Pancreas (tissue), 10 donors: Measurements from ENCODE around the gene FBXW2. TPM values are rescaled to one million over a fixed set of nuclear protein-coding genes. Genes with fewer than 3 reads are reported as not detected.

Experiments
- ATAC-seq, 4 donors: fragments of 200-7000 bp; cut with Tn5 transposase; one replicate each; pipeline versions ENCODE4 v1.8.0 to v1.9.1; 2020; ENCODE audit warnings: mild to moderate bottlenecking in 4 of 4, moderate library complexity in 4 of 4
- DNase-seq, 6 donors: peaks; one replicate each; pipeline ENCODE4 v3.0.0-alpha.2; 2020
- FAIRE-seq: peaks from 2 replicates; lab custom pipeline; 2012; peaks lifted over from hg19 to GRCh38; lab: Jason Lieb, UNC
- H3K27ac ChIP-seq, 4 donors: fragments of 200-600 bp; sonication (generic); 1 replicate in 3 of 4; 2 replicates in 1 of 4; pipeline versions ENCODE4 v1.5.0 to v1.8.0; 2020
- H3K27me3 ChIP-seq, 4 donors: fragments of 200-600 bp; one replicate each; pipeline ENCODE4 v1.8.0; 2021
- H3K36me3 ChIP-seq, 3 donors: fragments of 200-600 bp; sonication (generic) in 1 of 3; one replicate each; pipeline versions ENCODE4 v1.5.0 to v1.8.0; 2020 to 2021
- H3K4me1 ChIP-seq, 3 donors: fragments of 200-600 bp; one replicate each; pipeline ENCODE4 v1.8.0; 2021
- H3K4me3 ChIP-seq, 4 donors: fragments of 200-600 bp; sonication (generic) in 2 of 4; one replicate each; pipeline versions ENCODE4 v1.5.0 to v1.8.0; 2020 to 2021
- H3K9me3 ChIP-seq, 4 donors: fragments of 200-600 bp; one replicate each; pipeline ENCODE4 v1.8.0; 2021
- CTCF ChIP-seq, 4 donors: fragments of 200-600 bp; sonication (generic) in 3 of 4; IDR thresholded peaks; one replicate each; pipeline versions ENCODE4 v1.5.0 to v1.8.0; 2021; ENCODE audit warnings: antibody characterized with exemption in 4 of 4
- WGBS, 2 donors: extraction: QIAGEN DNeasy Blood & Tissue Kit; methylation state at CpG; one replicate each; pipeline ENCODE4 v1.1.7; 2013; 5-methylcytosine and 5-hydroxymethylcytosine counted together
- intact Hi-C, 3 donors: fragments of 100-400 bp; cut with DNase I; formaldehyde crosslinking; loops; one replicate each; pipeline versions ENCODE4 v1.11.1 to v1.14.2; 2022
- polyA plus RNA-seq, 2 donors: library from polyadenylated mRNA; stranded (reverse); fragments of 200-250 nt; gene quantifications; one replicate each; pipeline ENCODE4 v1.2.3, GENCODE V29; 2013
- total RNA-seq, 6 donors: library from RNA; stranded (reverse); fragmentation: NEBNext Ultra II Directional in 4 of 6; extraction: Animal tissue kit (Norgen Biotek cat#: 25700) in 4 of 6; gene quantifications; one replicate each; pipeline versions ENCODE4 v1.2.1 to v1.2.4, GENCODE V29; 2021 to 2023
- donor health status: healthy with polysubstance abuse.
- donor health status: DM: no; HTN: no; CAD: no; lungs with moderate emphysema.
- donor health status: DM: no; HTN: no; CAD: no.
- donor health status: control.
- donor health status: control.
- donor health status: Bipolar disorder and iron deficiency.
- donor health status: DM: yes; HTN: yes; CAD: no.
- donor health status: DM: no; HTN: no; CAD: no.
- donor health status: DM: no; HTN: no; CAD: no.
- donor health status: DM: yes; HTN: yes; CAD: no.

Gene FBXW2
- total and polyA plus RNA-seq, 8 donors: 6.4 to 35.5 (median 21.5) TPM

- H3K4me1 ChIP-seq: peaks cover 0 to 29% (median 2%) of the 10 kb centered on the region in 3 donors
Observed at GRCh38 chr9:120729791-120730241, 63.4 kb downstream of the FBXW2 start.

GRCh38 chr9:120726484-120726883 is 66.7 kb downstream of the FBXW2 start:
- WGBS, 2 donors: 65 to 74% methylated on average over 2 of the region's 2 CpGs
- Histone ChIP-seq H3K9me3 (no peaks in the 10 kb centered on the region), H3K4me3 (no peak overlapping the region), H3K27me3 (no peaks in the 10 kb centered on the region), H3K27ac (no peak overlapping the region), H3K36me3 (no peaks in the 10 kb centered on the region), H3K4me1 (peaks cover 0 to 6% (median 0%) of the 10 kb centered on the region in 3 donors)
- no peak for TF ChIP-seq CTCF (IDR thresholded peaks at IDR 0.05)
- intact Hi-C loops: no loop called here
- ATAC-seq: no peak
- FAIRE-seq: no peak
- DNase-seq: no peak

More at GRCh38 chr9:120729791-120730241, 63.4 kb downstream of the FBXW2 start:
- Histone ChIP-seq H3K4me3 (no peak overlapping the region), H3K36me3 (no peaks in the 10 kb centered on the region), H3K27me3 (no peaks in the 10 kb centered on the region), H3K27ac (no peak overlapping the region), H3K9me3 (no peaks in the 10 kb centered on the region)
- DNase-seq (no peak), FAIRE-seq (no peak), ATAC-seq (no peak)
- WGBS, 2 donors: 66 to 73% methylated on average over 5 of the region's 5 CpGs
- no peak for TF ChIP-seq CTCF (IDR thresholded peaks at IDR 0.05)
- intact Hi-C loops: no loop called here

GRCh38 chr9:120725907-120726306 is 67.3 kb downstream of the FBXW2 start:
- no peak for DNase-seq
- Histone ChIP-seq H3K9me3 (no peaks in the 10 kb centered on the region), H3K4me3 (no peak overlapping the region), H3K27me3 (no peaks in the 10 kb centered on the region), H3K4me1 (peaks cover 0 to 3% (median 0%) of the 10 kb centered on the region in 3 donors), H3K27ac (no peak overlapping the region), H3K36me3 (no peaks in the 10 kb centered on the region)
- TF ChIP-seq CTCF (IDR thresholded peaks at IDR 0.05): no peak
- no peak for ATAC-seq
- FAIRE-seq: no peak
- WGBS, 2 donors: 41 to 54% methylated on average over 1 of the region's 1 CpG
- intact Hi-C loops: no loop called here

- DNase-seq: no peak
- no peaks in the 10 kb centered on the region for H3K27me3 ChIP-seq
- H3K4me1 ChIP-seq: no peaks in the 10 kb centered on the region
- intact Hi-C loops: no loop called here
- FAIRE-seq: no peak
- no peak for TF ChIP-seq CTCF (IDR thresholded peaks at IDR 0.05)
- no peak for ATAC-seq
- H3K36me3 ChIP-seq: no peaks in the 10 kb centered on the region
- WGBS, 2 donors: 91 to 94% methylated on average over 1 of the region's 1 CpG
- no peaks in the 10 kb centered on the region for H3K9me3 ChIP-seq
- H3K4me3 ChIP-seq: no peak overlapping the region
- no peak overlapping the region for H3K27ac ChIP-seq
Observed at GRCh38 chr9:120724757-120725400, 68.3 kb downstream of the FBXW2 start.

- no peak overlapping the region for H3K27ac ChIP-seq
- no peaks in the 10 kb centered on the region for H3K9me3 ChIP-seq
- TF ChIP-seq CTCF (IDR thresholded peaks at IDR 0.05): no peak
- no peaks in the 10 kb centered on the region for H3K27me3 ChIP-seq
- FAIRE-seq (no peak), ATAC-seq (no peak), DNase-seq (no peak)
- intact Hi-C loops: no loop called here
- no peak overlapping the region for H3K4me3 ChIP-seq
- WGBS, 2 donors: 50 to 58% methylated on average over 3 of the region's 3 CpGs
- no peaks in the 10 kb centered on the region for H3K36me3 ChIP-seq
- no peaks in the 10 kb centered on the region for H3K4me1 ChIP-seq
Observed at GRCh38 chr9:120723565-120723964, 69.7 kb downstream of the FBXW2 start.
